Colonic mucosa (tissue), 4 donors: ENCODE data around the gene SLC25A29. TPM values are rescaled to one million over a fixed set of nuclear protein-coding genes. Genes with fewer than 3 reads are reported as not detected.
A peak's percentile ranks its signal among the peaks of the same experiment; 100 is the strongest.

Source experiments
- DNase-seq: peaks from one replicate; pipeline ENCODE4 v3.0.0-alpha.2; 2020
- H3K27ac ChIP-seq: fragments of 200-600 bp; one replicate; pipeline ENCODE4 v1.8.0; 2021
- H3K27me3 ChIP-seq: fragments of 200-600 bp; one replicate; pipeline ENCODE4 v1.8.0; 2021
- H3K36me3 ChIP-seq: fragments of 200-600 bp; one replicate; pipeline ENCODE4 v1.8.0; 2021
- H3K4me1 ChIP-seq: fragments of 200-600 bp; one replicate; pipeline ENCODE4 v1.8.0; 2021; ENCODE audit warnings: mild to moderate bottlenecking
- H3K4me3 ChIP-seq: fragments of 200-600 bp; one replicate; pipeline ENCODE4 v1.8.0; 2021
- H3K9ac ChIP-seq, 2 donors: one replicate each; pipeline ENCODE4 v1.7.0; 2013; ENCODE audit warnings: control low read depth in 2 of 2, low read depth in 2 of 2, low read length in 2 of 2
- H3K9me3 ChIP-seq: fragments of 200-600 bp; one replicate; pipeline ENCODE4 v1.8.0; 2021
- intact Hi-C: fragments of 100-400 bp; cut with DNase I; formaldehyde crosslinking; loops from one replicate; pipeline ENCODE4 v1.14.1; 2022
- total RNA-seq, 2 donors: library from RNA; stranded (reverse); fragmentation: NEBNext Ultra II Directional in 1 of 2; extraction: Animal tissue kit (Norgen Biotek cat#: 25700) in 1 of 2; gene quantifications; one replicate each; pipeline ENCODE4 v1.2.1, GENCODE V29; 2021
- TF ChIP-seq, protein P1 (sequence below): fragments of 200-600 bp; IDR thresholded peaks from one replicate; pipeline ENCODE4 v1.8.0; 2022; ENCODE audit warnings: antibody characterized with exemption, mild to moderate bottlenecking
- donor health status: healthy.
- donor health status: DM: no; HTN: no; CAD: no.
- donor health status: DM: no; HTN: no; CAD: no.

The SLC25A29 gene
- total RNA-seq, 2 donors from 2014 or later: 28.6 to 34.8 TPM

GRCh38 chr14:100271247-100271939 lies 34.9 kb downstream of the SLC25A29 start:
- DNase-seq: peak; percentile 80
- Histone ChIP-seq H3K9me3 (no peaks in the 10 kb centered on the region), H3K27ac (no peak overlapping the region), H3K9ac (no peak overlapping the region), H3K4me3 (no peak overlapping the region), H3K4me1 (no peaks in the 10 kb centered on the region), H3K27me3 (no peaks in the 10 kb centered on the region), H3K36me3 (no peaks in the 10 kb centered on the region)
- intact Hi-C loops: no loop called here
- TF ChIP-seq, protein P1, sequence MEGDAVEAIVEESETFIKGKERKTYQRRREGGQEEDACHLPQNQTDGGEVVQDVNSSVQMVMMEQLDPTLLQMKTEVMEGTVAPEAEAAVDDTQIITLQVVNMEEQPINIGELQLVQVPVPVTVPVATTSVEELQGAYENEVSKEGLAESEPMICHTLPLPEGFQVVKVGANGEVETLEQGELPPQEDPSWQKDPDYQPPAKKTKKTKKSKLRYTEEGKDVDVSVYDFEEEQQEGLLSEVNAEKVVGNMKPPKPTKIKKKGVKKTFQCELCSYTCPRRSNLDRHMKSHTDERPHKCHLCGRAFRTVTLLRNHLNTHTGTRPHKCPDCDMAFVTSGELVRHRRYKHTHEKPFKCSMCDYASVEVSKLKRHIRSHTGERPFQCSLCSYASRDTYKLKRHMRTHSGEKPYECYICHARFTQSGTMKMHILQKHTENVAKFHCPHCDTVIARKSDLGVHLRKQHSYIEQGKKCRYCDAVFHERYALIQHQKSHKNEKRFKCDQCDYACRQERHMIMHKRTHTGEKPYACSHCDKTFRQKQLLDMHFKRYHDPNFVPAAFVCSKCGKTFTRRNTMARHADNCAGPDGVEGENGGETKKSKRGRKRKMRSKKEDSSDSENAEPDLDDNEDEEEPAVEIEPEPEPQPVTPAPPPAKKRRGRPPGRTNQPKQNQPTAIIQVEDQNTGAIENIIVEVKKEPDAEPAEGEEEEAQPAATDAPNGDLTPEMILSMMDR: peak; percentile 30

DNA sequence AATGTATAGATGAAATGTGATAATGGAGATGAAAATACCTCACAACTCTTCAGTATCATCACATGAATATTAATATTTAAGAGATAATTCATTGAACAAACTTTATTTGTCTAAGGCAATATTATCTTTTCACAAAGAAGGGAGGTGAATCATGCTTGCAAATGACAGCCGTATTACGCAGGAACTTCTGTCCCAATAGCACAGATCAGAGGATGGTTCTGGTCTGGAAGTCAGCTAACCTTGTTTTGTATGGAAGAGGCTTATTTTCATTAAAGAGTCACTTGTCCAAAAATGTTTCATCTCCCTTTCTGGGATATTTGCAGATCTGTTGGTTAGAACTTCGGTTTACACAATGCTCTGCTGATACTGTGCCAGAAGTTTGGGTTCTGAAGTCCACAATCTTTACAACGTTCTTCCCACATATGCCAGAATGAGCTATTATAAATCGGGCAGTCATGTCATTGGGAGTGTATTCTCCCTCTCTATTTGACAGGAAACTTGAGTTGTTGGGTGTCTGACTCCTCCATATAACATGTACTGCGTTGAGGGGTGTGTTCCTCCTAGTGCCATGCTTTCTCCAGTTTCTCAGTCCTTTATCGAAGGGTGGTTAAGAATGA lies 37.5 kb downstream of the SLC25A29 start:
- Histone ChIP-seq H3K9me3 (no peaks in the 10 kb centered on the region), H3K4me3 (no peak overlapping the region), H3K36me3 (no peaks in the 10 kb centered on the region), H3K9ac (no peak overlapping the region), H3K4me1 (no peaks in the 10 kb centered on the region), H3K27me3 (no peaks in the 10 kb centered on the region), H3K27ac (no peak overlapping the region)
- TF ChIP-seq, protein P1: no peak
- DNase-seq: peak; percentile 35
- intact Hi-C loops: no loop called here

- no peaks in the 10 kb centered on the region for H3K4me1 ChIP-seq
- H3K27me3 ChIP-seq: no peaks in the 10 kb centered on the region
- H3K36me3 ChIP-seq: no peaks in the 10 kb centered on the region
- intact Hi-C loops: no loop called here
- TF ChIP-seq, protein P1: no peak
- no peak for DNase-seq
- no peak overlapping the region for H3K27ac ChIP-seq
- no peak overlapping the region for H3K4me3 ChIP-seq
- H3K9ac ChIP-seq: no peak overlapping the region
- no peaks in the 10 kb centered on the region for H3K9me3 ChIP-seq
Measured at GRCh38 chr14:100267990-100268389, 38.3 kb downstream of the SLC25A29 start.

DNA sequence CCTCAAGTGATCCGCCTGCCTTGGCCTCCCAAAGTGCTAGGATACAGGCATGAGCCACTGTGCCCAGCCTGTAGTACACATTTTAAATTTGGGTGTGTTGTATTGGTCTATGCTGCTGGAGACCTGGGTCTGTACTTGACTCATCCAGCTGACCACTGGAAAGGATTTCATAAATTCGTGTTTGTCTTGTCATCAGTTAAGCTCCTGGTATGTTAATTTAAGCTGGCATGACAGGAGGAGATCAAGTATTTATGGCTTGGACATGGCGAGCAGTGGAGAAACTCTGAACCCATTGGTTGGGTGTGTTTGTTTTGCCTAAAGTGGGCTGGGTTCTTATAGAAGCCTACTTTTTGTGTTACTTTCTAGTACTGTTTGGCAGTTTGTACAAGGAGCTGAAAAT lies 43.1 kb downstream of the SLC25A29 start:
- Histone ChIP-seq H3K27me3 (no peaks in the 10 kb centered on the region), H3K36me3 (no peaks in the 10 kb centered on the region), H3K4me3 (no peak overlapping the region), H3K27ac (no peak overlapping the region), H3K4me1 (peaks cover 5% of the 10 kb centered on the region), H3K9ac (no peak overlapping the region), H3K9me3 (no peaks in the 10 kb centered on the region)
- intact Hi-C loops: no loop called here
- DNase-seq: no peak
- TF ChIP-seq, protein P1: no peak

DNA sequence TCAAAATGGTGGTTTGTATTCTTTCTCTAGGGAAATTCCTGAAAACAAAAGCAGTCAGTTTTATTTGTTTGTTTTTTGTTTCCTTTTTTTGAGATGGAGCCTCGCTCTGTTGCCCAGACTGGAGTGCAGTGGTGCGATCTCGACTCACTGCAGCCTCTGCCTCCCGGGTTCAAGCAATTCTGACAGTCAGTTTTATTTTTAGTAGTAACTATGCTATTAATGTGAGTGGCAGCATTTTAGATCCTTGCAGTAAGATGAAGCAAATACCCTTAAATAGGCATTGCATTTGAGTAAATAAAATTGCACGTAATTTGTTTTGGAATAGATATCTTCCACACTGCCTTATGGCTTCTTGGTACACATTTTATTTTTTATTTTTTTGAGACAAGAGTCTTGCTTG lies 43.7 kb downstream of the SLC25A29 start:
- TF ChIP-seq, protein P1: no peak
- Histone ChIP-seq H3K4me3 (no peak overlapping the region), H3K9ac (no peak overlapping the region), H3K9me3 (no peaks in the 10 kb centered on the region), H3K4me1 (peaks cover 5% of the 10 kb centered on the region), H3K27me3 (no peaks in the 10 kb centered on the region), H3K36me3 (no peaks in the 10 kb centered on the region), H3K27ac (no peak overlapping the region)
- intact Hi-C loops: no loop called here
- DNase-seq: no peak
